Measurements from ENCODE around the gene ATXN7. TPM values are rescaled to one million over a fixed set of nuclear protein-coding genes. Genes with fewer than 3 reads are reported as not detected.
A peak's percentile ranks its signal among the peaks of the same experiment; 100 is the strongest.

The ATXN7 gene
- total RNA-seq, 1 experiment from 2014 or later, result 36.7 TPM

GRCh38 chr3:64023861-64024223 is 160.2 kb downstream of the ATXN7 start:
- intact Hi-C loops (cut with micrococcal nuclease), result loop anchor here (2.0 kb wide), 2 partner anchors 63 to 243 kb away; no protein-coding TSS in a partner anchor
- peak overlapping the region; percentile 80 for H3K4me3 Mint-ChIP-seq (ENCODE audit: unreplicated experiment)
- BruUV-seq (replicated peaks), result no TSS peak
- H3K27me3 Mint-ChIP-seq (ENCODE audit: insufficient read depth, unreplicated experiment), result peaks cover 16% of the 10 kb centered on the region
- peaks cover 6% of the 10 kb centered on the region for H3K4me1 Mint-ChIP-seq (ENCODE audit: insufficient read depth, unreplicated experiment)
- ChIA-PET CTCF (interaction anchor here (0.6 to 4.8 kb wide), 70 partner anchors 10 to 1935 kb away, joined by 3 to 54 read pairs (median 4); partner anchors contain the start of gene PRICKLE2), POLR2A (interaction anchor here (0.6 to 2.8 kb wide), 14 partner anchors 15 to 461 kb away, joined by 3 to 18 read pairs (median 4); partner anchors contain the start of gene SCAANT1)
- H3K9me3 Mint-ChIP-seq (ENCODE audit: unreplicated experiment), result no peaks in the 10 kb centered on the region
- no peak for DNase-seq (ENCODE audit: unreplicated experiment)
- TF ChIP-seq CTCF (IDR thresholded peaks at IDR 0.05; ENCODE audit: unreplicated experiment), result no peak
- H3K36me3 Mint-ChIP-seq (ENCODE audit: insufficient read depth, unreplicated experiment), result peaks cover 35% of the 10 kb centered on the region
- peak overlapping the region; percentile 92 for H3K27ac Mint-ChIP-seq (ENCODE audit: low read depth, unreplicated experiment)

DNA sequence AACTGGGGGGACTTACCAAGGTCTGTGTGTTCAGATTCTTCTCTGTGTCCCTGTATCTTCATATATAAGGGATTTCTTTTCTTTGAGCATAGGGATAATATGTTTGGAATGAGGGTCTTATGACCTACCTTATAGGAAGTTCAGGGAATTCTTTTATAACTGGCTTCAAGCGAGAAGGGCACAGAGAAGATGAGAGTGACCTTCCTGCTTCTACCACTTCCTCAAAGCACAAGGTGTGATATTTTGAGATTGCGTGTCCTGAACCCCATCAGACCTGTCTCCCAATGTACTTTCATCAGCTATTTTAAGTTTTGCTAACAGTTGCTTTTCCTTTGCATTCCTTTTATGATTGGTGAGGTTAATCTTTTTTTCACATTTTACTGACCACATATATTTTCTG is 162.7 kb downstream of the ATXN7 start:
- Mint-ChIP-seq H3K9me3 (ENCODE audit: unreplicated experiment) (no peaks in the 10 kb centered on the region), H3K36me3 (ENCODE audit: insufficient read depth, unreplicated experiment) (peaks cover 17% of the 10 kb centered on the region), H3K27ac (ENCODE audit: low read depth, unreplicated experiment) (no peak overlapping the region), H3K4me1 (ENCODE audit: insufficient read depth, unreplicated experiment) (peaks cover 6% of the 10 kb centered on the region), H3K27me3 (ENCODE audit: insufficient read depth, unreplicated experiment) (peaks cover 30% of the 10 kb centered on the region), H3K4me3 (ENCODE audit: unreplicated experiment) (no peak overlapping the region)
- intact Hi-C loops (cut with micrococcal nuclease), result no loop called here
- no peak for TF ChIP-seq CTCF (IDR thresholded peaks at IDR 0.05; ENCODE audit: unreplicated experiment)
- no TSS peak for BruUV-seq (replicated peaks)
- DNase-seq (ENCODE audit: unreplicated experiment), result no peak
- POLR2A ChIA-PET, result no interaction called here
- CTCF ChIA-PET, result interaction anchor here (0.5 to 8.9 kb wide), 8 partner anchors 13 to 458 kb away, joined by 3 to 130 read pairs (median 3); no protein-coding TSS in a partner anchor

DNA sequence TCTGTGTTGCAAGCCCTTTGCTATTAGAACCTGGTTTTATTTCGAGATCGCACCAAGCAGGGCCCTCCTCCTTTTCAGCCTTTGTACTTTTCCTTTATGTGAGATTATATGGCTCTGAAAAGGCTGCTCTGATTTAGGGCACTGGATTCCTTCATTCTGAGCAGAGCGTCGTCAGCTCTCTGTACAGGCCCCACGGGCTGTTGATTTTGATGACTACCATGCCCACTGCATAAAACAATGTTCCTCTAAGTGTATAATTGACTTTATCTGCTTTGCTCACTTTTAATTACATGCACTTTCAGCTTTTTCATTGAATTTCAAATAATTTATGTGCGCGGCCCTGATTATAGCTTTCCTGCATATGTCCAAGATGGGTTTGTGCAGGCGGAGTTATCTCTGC is 164.0 kb downstream of the ATXN7 start:
- ChIA-PET POLR2A (interaction anchor here (0.8 kb wide), 1 partner anchor 17 kb away, joined by 3 read pairs; no protein-coding TSS in a partner anchor), CTCF (interaction anchor here (1.1 to 8.9 kb wide), 6 partner anchors 11 to 457 kb away, joined by 3 to 130 read pairs (median 4); no protein-coding TSS in a partner anchor)
- no peak overlapping the region for H3K27ac Mint-ChIP-seq (ENCODE audit: low read depth, unreplicated experiment)
- H3K36me3 Mint-ChIP-seq (ENCODE audit: insufficient read depth, unreplicated experiment), result peaks cover 4% of the 10 kb centered on the region
- no peaks in the 10 kb centered on the region for H3K9me3 Mint-ChIP-seq (ENCODE audit: unreplicated experiment)
- BruUV-seq (replicated peaks), result no TSS peak
- no peak overlapping the region for H3K4me3 Mint-ChIP-seq (ENCODE audit: unreplicated experiment)
- H3K27me3 Mint-ChIP-seq (ENCODE audit: insufficient read depth, unreplicated experiment), result peaks cover 30% of the 10 kb centered on the region
- intact Hi-C loops (cut with micrococcal nuclease), result no loop called here
- DNase-seq (ENCODE audit: unreplicated experiment), result no peak
- H3K4me1 Mint-ChIP-seq (ENCODE audit: insufficient read depth, unreplicated experiment), result peaks cover 8% of the 10 kb centered on the region
- TF ChIP-seq CTCF (IDR thresholded peaks at IDR 0.05; ENCODE audit: unreplicated experiment), result no peak

DNA sequence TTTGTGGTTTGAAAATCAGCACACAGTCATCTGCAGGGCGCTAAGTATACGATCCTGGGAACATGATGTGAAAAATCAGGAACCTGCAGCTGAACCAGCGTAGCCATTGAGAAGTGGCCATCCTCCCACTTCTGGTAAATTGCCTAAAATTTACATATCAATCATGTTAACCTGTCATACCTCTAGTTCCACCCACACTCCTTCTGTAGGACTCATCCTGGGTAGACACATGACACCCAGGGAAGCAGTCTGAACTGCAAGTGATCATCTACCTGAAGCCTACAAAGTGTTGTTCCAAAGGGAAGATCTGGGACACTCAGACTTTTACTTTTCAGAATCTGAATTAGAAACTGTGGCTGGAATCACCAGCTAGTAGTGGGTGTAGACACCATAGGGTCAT is 165.1 kb downstream of the ATXN7 start:
- intact Hi-C loops (cut with micrococcal nuclease), result no loop called here
- ChIA-PET CTCF (interaction anchor here (0.5 to 8.9 kb wide), 4 partner anchors 34 to 1460 kb away, joined by 3 to 130 read pairs (median 4); no protein-coding TSS in a partner anchor), POLR2A (no interaction called here)
- H3K27me3 Mint-ChIP-seq (ENCODE audit: insufficient read depth, unreplicated experiment), result peaks cover 30% of the 10 kb centered on the region
- no TSS peak for BruUV-seq (replicated peaks)
- DNase-seq (ENCODE audit: unreplicated experiment), result no peak
- TF ChIP-seq CTCF (IDR thresholded peaks at IDR 0.05; ENCODE audit: unreplicated experiment), result no peak
- H3K36me3 Mint-ChIP-seq (ENCODE audit: insufficient read depth, unreplicated experiment), result peaks cover under 1% of the 10 kb centered on the region
- H3K4me1 Mint-ChIP-seq (ENCODE audit: insufficient read depth, unreplicated experiment), result peaks cover 8% of the 10 kb centered on the region
- H3K27ac Mint-ChIP-seq (ENCODE audit: low read depth, unreplicated experiment), result no peak overlapping the region
- H3K9me3 Mint-ChIP-seq (ENCODE audit: unreplicated experiment), result no peaks in the 10 kb centered on the region
- H3K4me3 Mint-ChIP-seq (ENCODE audit: unreplicated experiment), result no peak overlapping the region

Data from MCF 10A (cell line).